ENCODE measurements around the gene CTIF. TPM values are rescaled to one million over a fixed set of nuclear protein-coding genes. Genes with fewer than 3 reads are reported as not detected.

CTIF gene
- total and polyA plus RNA-seq, 4 donors = 12.2 to 45.7 (median 32.6) TPM

GRCh38 chr18:48567388-48567787, 28.6 kb downstream of the CTIF start:
- Histone ChIP-seq H3K27ac (ENCODE audit: low read depth in 1 of 2, low read length in 1 of 2) (no peak overlapping the region), H3K9me3 (ENCODE audit: control insufficient read depth in 4 of 4, insufficient read depth in 3 of 4, low read length in 3 of 4) (no peaks in the 10 kb centered on the region), H3K4me1 (ENCODE audit: control insufficient read depth in 5 of 5, insufficient read depth in 5 of 5, low read length in 5 of 5) (peaks cover 0 to 20% (median 8%) of the 10 kb centered on the region in 5 donors), H3K9ac (ENCODE audit: insufficient read depth in 1 of 2, low read length in 2 of 2) (no peak overlapping the region), H3K4me3 (no peak overlapping the region), H3K27me3 (ENCODE audit: control insufficient read depth in 3 of 3, insufficient read depth in 3 of 3, low read length in 2 of 3) (no peaks in the 10 kb centered on the region), H3K36me3 (ENCODE audit: control insufficient read depth in 4 of 4, insufficient read depth in 4 of 4, low read length in 4 of 4) (no peaks in the 10 kb centered on the region)
- no peak for TF ChIP-seq CTCF (IDR thresholded peaks at IDR 0.05; ENCODE audit: control extremely low read depth, extremely low read depth)
- ATAC-seq (ENCODE audit: insufficient read depth, low FRiP score) (no peak), DNase-seq (no peak)
- 79 to 89% methylated on average over 3 of the region's 3 CpGs for WGBS, 2 donors

DNA sequence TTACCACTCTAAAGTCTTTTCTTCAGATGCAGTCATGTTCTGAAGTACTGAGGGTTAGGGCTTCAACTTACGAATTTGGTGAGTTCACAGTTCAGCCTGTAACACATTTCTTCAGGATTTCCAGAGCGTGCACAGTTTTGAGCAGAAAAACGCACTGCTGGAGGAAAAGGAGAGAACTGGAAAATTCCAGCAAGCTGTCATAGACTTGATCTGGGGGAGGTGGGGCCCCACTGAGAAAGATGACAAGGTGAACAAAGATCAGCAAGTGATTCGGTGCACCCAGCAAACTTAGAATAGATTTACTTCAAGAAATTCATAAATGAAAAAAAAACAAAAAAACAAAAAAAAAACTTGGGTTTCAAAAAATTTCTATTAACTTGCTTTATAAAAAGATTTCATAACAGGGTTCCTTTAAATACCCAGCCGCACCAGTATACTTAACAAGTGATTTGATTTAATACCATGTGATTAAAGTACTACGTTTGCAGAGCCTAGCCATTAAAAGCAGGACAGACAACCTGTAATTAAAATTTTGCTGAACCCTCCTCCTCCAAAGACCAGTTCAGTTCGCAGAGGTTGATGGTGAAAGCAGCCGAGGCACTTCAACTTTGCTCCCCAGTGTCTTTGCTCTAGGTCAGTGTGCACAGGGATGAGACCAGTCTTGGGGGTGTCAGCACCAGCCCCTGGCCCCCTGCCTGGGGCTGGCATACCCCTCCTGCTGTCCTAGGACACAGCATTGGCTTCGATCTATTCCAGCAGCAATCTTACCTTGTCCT, 30.5 kb downstream of the CTIF start:
- H3K27me3 ChIP-seq (ENCODE audit: control insufficient read depth in 3 of 3, insufficient read depth in 3 of 3, low read length in 2 of 3) = no peaks in the 10 kb centered on the region
- H3K27ac ChIP-seq (ENCODE audit: low read depth in 1 of 2, low read length in 1 of 2) = no peak overlapping the region
- no peaks in the 10 kb centered on the region for H3K9me3 ChIP-seq (ENCODE audit: control insufficient read depth in 4 of 4, insufficient read depth in 3 of 4, low read length in 3 of 4)
- H3K9ac ChIP-seq (ENCODE audit: insufficient read depth in 1 of 2, low read length in 2 of 2) = no peak overlapping the region
- no peaks in the 10 kb centered on the region for H3K36me3 ChIP-seq (ENCODE audit: control insufficient read depth in 4 of 4, insufficient read depth in 4 of 4, low read length in 4 of 4)
- ATAC-seq (ENCODE audit: insufficient read depth, low FRiP score) = no peak
- peaks cover 0 to 12% (median 0%) of the 10 kb centered on the region in 5 donors for H3K4me1 ChIP-seq (ENCODE audit: control insufficient read depth in 5 of 5, insufficient read depth in 5 of 5, low read length in 5 of 5)
- WGBS, 2 donors = 94 to 96% methylated on average over 9 of the region's 9 CpGs
- no peak for DNase-seq
- H3K4me3 ChIP-seq = no peak overlapping the region
- TF ChIP-seq CTCF (IDR thresholded peaks at IDR 0.05; ENCODE audit: control extremely low read depth, extremely low read depth) = no peak

GRCh38 chr18:48569915-48570264, 31.1 kb downstream of the CTIF start:
- H3K9ac ChIP-seq (ENCODE audit: insufficient read depth in 1 of 2, low read length in 2 of 2) = no peak overlapping the region
- H3K9me3 ChIP-seq (ENCODE audit: control insufficient read depth in 4 of 4, insufficient read depth in 3 of 4, low read length in 3 of 4) = no peaks in the 10 kb centered on the region
- no peak overlapping the region for H3K27ac ChIP-seq (ENCODE audit: low read depth in 1 of 2, low read length in 1 of 2)
- 83 to 95% methylated on average over 4 of the region's 4 CpGs for WGBS, 2 donors
- H3K4me1 ChIP-seq (ENCODE audit: control insufficient read depth in 5 of 5, insufficient read depth in 5 of 5, low read length in 5 of 5) = peaks cover 0 to 12% (median 0%) of the 10 kb centered on the region in 5 donors
- TF ChIP-seq CTCF (IDR thresholded peaks at IDR 0.05; ENCODE audit: control extremely low read depth, extremely low read depth) = no peak
- H3K36me3 ChIP-seq (ENCODE audit: control insufficient read depth in 4 of 4, insufficient read depth in 4 of 4, low read length in 4 of 4) = no peaks in the 10 kb centered on the region
- H3K4me3 ChIP-seq = no peak overlapping the region
- ATAC-seq (ENCODE audit: insufficient read depth, low FRiP score) (no peak), DNase-seq (no peak)
- H3K27me3 ChIP-seq (ENCODE audit: control insufficient read depth in 3 of 3, insufficient read depth in 3 of 3, low read length in 2 of 3) = no peaks in the 10 kb centered on the region

DNA sequence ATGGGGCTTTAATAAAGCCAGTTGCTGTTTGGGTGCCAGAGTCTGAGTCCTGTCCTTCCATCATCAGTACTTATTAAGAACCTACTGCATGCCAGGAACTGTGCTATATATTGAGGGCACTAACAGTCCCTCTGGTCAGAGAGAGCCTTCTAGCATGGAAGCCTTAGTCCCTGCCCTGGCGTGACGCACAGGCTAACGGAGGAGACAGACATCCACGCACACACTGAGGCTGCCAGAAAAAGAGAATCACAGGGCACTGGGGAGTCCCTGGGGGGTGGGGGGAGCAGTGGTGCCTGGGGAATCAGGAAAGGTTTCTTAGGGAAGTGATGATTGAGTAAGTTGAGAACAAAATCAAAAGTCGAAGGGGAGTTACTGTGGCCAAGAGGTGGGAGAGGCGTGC, 31.5 kb downstream of the CTIF start:
- ATAC-seq (ENCODE audit: insufficient read depth, low FRiP score) (no peak), DNase-seq (no peak)
- TF ChIP-seq CTCF (IDR thresholded peaks at IDR 0.05; ENCODE audit: control extremely low read depth, extremely low read depth) = no peak
- no peaks in the 10 kb centered on the region for H3K27me3 ChIP-seq (ENCODE audit: control insufficient read depth in 3 of 3, insufficient read depth in 3 of 3, low read length in 2 of 3)
- H3K4me1 ChIP-seq (ENCODE audit: control insufficient read depth in 5 of 5, insufficient read depth in 5 of 5, low read length in 5 of 5) = peaks cover 0 to 8% (median 2%) of the 10 kb centered on the region in 5 donors
- no peaks in the 10 kb centered on the region for H3K36me3 ChIP-seq (ENCODE audit: control insufficient read depth in 4 of 4, insufficient read depth in 4 of 4, low read length in 4 of 4)
- H3K9me3 ChIP-seq (ENCODE audit: control insufficient read depth in 4 of 4, insufficient read depth in 3 of 4, low read length in 3 of 4) = no peaks in the 10 kb centered on the region
- no peak overlapping the region for H3K9ac ChIP-seq (ENCODE audit: insufficient read depth in 1 of 2, low read length in 2 of 2)
- H3K4me3 ChIP-seq = no peak overlapping the region
- no peak overlapping the region for H3K27ac ChIP-seq (ENCODE audit: low read depth in 1 of 2, low read length in 1 of 2)
- 80 to 92% methylated on average over 6 of the region's 6 CpGs for WGBS, 2 donors
